Measurements from ENCODE around the gene ATOX1.
"Not testable (repeated sequence)": the region's sequence is repeated elsewhere in the genome, so short reads cannot be mapped to it uniquely, and the experiment has no call there.

Gene ATOX1

GRCh38 chr5:151734064-151734408 lies 24.4 kb downstream of the ATOX1 start:
- DNase-seq (ENCODE audit: extremely low read depth in 1 of 2, low read depth in 1 of 2), result no peak

- no peak for DNase-seq (ENCODE audit: extremely low read depth in 1 of 2, low read depth in 1 of 2)
Measured at GRCh38 chr5:151733358-151734063, 24.9 kb downstream of the ATOX1 start.

- no peak for DNase-seq (ENCODE audit: extremely low read depth in 1 of 2, low read depth in 1 of 2)
Measured at GRCh38 chr5:151730381-151730780, 28.1 kb downstream of the ATOX1 start.

- DNase-seq (ENCODE audit: extremely low read depth in 1 of 2, low read depth in 1 of 2), result not testable (repeated sequence)
Measured at GRCh38 chr5:151729597-151729996, 28.8 kb downstream of the ATOX1 start.

DNA sequence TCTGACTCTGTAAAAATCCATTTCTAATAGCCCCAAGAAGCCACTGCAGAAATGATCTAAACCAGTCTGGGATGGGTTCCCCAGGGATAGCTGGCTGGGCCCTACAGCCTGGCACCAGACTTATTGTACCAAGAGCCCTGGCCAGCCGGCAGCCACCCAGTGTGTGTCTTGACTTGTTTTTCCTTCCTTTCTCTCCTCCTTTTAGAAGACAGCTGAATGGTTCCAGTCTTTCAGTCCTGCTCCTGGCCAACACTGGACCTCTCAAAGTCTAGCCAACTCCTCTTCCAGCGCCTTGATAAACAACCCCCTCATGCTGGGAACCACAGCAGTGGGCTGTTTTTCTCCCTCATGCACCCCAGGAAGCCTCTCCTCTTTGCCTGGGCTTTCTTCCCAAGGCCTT lies 34.1 kb downstream of the ATOX1 start:
- no peak for DNase-seq (ENCODE audit: extremely low read depth in 1 of 2, low read depth in 1 of 2)

- DNase-seq (ENCODE audit: extremely low read depth in 1 of 2, low read depth in 1 of 2), result no peak
Measured at GRCh38 chr5:151722546-151722945, 35.9 kb downstream of the ATOX1 start.

- DNase-seq (ENCODE audit: extremely low read depth in 1 of 2, low read depth in 1 of 2), result no peak
Measured at GRCh38 chr5:151721812-151722391, 36.5 kb downstream of the ATOX1 start.

GRCh38 chr5:151721087-151721646 lies 37.3 kb downstream of the ATOX1 start:
- DNase-seq (ENCODE audit: extremely low read depth in 1 of 2, low read depth in 1 of 2), result no peak

DNA sequence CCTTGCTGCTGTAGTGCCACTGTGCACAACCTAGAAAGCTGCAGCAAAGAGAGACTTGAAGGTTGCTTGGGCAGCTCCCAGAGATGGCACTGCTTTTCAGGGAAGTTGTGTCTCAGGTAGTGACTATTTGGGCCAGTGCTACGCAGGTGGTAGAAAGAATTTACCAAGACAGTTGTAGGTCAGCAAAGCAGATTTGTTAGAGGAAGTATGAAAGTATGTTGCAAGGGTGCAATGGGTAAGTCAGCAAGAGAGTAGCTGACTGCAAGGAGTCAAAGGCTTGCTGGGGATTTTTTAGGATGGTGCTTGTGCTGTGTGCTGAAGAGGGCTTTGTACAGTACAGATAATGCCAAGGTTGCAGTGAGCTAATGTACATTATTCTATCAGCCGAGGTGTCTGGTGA lies 38.2 kb downstream of the ATOX1 start:
- DNase-seq (ENCODE audit: extremely low read depth in 1 of 2, low read depth in 1 of 2), result no peak

- peak in 1 of 2 donors; percentile 19 for DNase-seq (ENCODE audit: extremely low read depth in 1 of 2, low read depth in 1 of 2)
Measured at GRCh38 chr5:151719228-151720000, 39.0 kb downstream of the ATOX1 start.

- no peak for DNase-seq (ENCODE audit: extremely low read depth in 1 of 2, low read depth in 1 of 2)
Measured at GRCh38 chr5:151718646-151719045, 39.8 kb downstream of the ATOX1 start.

DNA sequence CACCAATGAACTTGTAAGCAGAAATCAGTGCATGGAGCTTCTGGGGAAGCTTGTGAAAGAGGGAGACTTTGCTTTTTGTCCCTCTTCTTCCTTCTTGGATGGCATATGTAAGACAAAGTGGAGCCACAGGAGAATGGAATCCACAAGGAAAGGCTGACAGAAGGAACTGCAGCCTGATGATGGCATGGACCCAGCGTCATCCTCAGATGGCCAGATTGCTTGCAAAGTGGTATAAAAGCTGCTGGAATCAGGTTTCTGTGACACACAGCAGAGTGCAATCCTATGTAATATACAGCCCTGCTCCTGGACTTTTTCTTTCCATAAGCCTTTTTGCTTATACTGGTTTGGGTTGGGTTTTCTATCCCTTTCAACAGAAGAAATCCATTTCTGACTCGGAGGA lies 40.3 kb downstream of the ATOX1 start:
- no peak for DNase-seq (ENCODE audit: extremely low read depth in 1 of 2, low read depth in 1 of 2)

DNA sequence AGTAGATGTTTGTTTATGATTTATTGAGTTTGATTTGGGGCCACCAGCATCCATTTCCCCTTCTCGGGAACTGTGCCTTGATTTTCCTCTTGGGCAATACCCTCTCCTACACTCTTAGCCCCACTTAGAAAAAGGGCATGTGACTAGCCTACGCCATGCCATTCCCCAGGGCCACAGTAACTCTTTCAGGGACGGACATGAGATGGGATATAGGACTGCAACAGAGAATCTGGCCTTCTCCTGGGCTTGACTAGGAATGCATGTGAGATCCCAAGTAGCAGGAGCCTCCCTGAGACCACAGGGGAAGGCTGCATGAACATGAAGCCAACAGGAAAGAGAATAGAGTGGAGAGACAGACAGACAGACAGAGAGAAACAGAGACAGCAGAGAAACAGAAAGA lies 41.0 kb downstream of the ATOX1 start:
- DNase-seq (ENCODE audit: extremely low read depth in 1 of 2, low read depth in 1 of 2), result no peak

- no peak for DNase-seq (ENCODE audit: extremely low read depth in 1 of 2, low read depth in 1 of 2)
Measured at GRCh38 chr5:151709109-151709735, 49.2 kb downstream of the ATOX1 start.

GRCh38 chr5:151708126-151708525 lies 50.3 kb downstream of the ATOX1 start:
- no peak for DNase-seq (ENCODE audit: extremely low read depth in 1 of 2, low read depth in 1 of 2)

GRCh38 chr5:151707567-151707966 lies 50.9 kb downstream of the ATOX1 start:
- DNase-seq (ENCODE audit: extremely low read depth in 1 of 2, low read depth in 1 of 2), result no peak

- DNase-seq (ENCODE audit: extremely low read depth in 1 of 2, low read depth in 1 of 2), result no peak
Measured at GRCh38 chr5:151706906-151707305, 51.5 kb downstream of the ATOX1 start.

DNA sequence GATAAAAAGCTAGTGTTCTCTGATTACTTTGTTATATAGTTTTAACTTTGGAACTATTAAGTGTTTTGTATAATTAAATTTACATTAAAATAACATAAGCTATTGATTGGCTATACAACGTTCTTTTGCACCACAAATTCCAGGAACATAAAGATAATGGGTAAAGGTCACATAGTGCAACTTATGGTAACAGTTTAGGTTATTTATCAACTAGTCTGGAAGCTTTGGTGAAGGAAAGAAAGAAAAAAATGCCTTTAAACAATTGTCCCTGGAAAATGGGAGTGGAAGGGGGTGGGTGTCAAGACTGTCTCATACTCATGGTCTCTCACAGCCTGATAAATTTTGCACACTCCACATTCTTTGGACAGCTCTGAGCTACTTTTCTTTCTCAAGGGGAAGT lies 54.7 kb downstream of the ATOX1 start:
- no peak for DNase-seq (ENCODE audit: extremely low read depth in 1 of 2, low read depth in 1 of 2)

DNA sequence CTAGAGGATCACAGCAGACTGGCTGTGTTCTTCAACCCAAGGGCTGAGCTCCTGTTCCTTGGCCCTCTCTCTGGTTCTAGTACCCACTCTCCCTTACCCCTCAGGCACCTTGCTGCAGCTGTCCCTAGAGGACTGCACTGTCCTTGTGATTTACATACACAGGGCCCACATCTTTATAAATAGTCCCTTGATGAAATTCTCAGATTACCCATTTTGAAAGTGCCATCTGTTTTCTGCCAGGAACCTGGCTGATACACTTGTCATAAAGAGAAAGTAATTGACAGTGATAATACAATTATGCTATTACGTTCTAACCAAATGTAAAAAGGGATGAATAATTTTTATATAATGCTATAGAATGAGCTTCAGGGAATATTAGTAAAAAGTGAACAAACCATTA lies 55.2 kb downstream of the ATOX1 start:
- no peak for DNase-seq (ENCODE audit: extremely low read depth in 1 of 2, low read depth in 1 of 2)

DNA sequence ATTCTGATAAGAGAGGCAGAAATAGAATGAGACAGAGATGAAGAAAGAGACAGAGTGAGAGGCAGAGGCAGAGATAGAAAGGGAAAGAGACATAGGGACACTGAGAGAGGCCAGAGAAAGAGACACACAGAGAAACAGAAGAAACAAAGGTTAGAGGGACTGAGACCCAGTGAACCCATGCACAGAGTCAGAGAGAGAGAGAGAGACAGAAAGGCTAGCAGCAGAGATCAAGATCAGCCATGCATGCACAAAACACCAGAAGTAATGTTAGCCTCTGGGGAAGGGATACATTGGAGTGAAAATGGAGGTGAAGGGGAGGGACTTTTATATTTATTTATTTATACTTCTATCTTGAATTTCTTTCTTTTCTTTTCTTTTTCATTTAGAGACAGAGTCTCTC lies 57.6 kb downstream of the ATOX1 start:
- DNase-seq (ENCODE audit: extremely low read depth in 1 of 2, low read depth in 1 of 2), result no peak

- DNase-seq (ENCODE audit: extremely low read depth in 1 of 2, low read depth in 1 of 2), result no peak
Measured at GRCh38 chr5:151700296-151700695, 58.1 kb downstream of the ATOX1 start.

All from stimulated activated CD8-positive, alpha-beta memory T cell treated with anti-CD3 and anti-CD28 coated beads, Interleukin-7, amount 100 ng/mL, for 48 hours (primary cell).